A549 (cell line): ENCODE results near the gene GBF1. TPM values are rescaled to one million over a fixed set of nuclear protein-coding genes. Genes with fewer than 3 reads are reported as not detected.

ENCODE experiments used
- ATAC-seq, 2 experiments: fragments of 200-7000 bp in 1 of 2; fragments of >200 bp in 1 of 2; cut with Nextera tagmentation in 1 of 2; cut with Tn5 transposase in 1 of 2; 3 replicates each; pipeline versions ENCODE4 v1.8.0 to v1.9.1; 2018 to 2020; ENCODE audit warnings: mild to moderate bottlenecking in 1 of 2, moderate library complexity in 1 of 2
- CTCF ChIA-PET: fragments of 300-600 bp; sonication (Branson Sonifier 250); formaldehyde crosslinking; extraction: SDS; loops from one replicate; lab custom pipeline; 2021; ENCODE audit warnings: antibody characterized with exemption, inconsistent platforms; lab: Yijun Ruan, JAX
- POLR2A ChIA-PET: fragments of 350-600 bp; formaldehyde crosslinking; extraction: SDS; loops from one replicate; lab custom pipeline; 2021; ENCODE audit warnings: antibody characterized with exemption, inconsistent platforms; lab: Yijun Ruan, JAX
- DNase-seq, 2 experiments: peaks; one replicate each; pipeline versions ENCODE4 v3.0.0 to v3.0.0-alpha.2; 2011 to 2016; ENCODE audit warnings: low read depth in 1 of 2, low spot score in 1 of 2
- FAIRE-seq: peaks from 2 replicates; lab custom pipeline; 2011; peaks lifted over from hg19 to GRCh38; lab: Jason Lieb, UNC
- H3K27ac ChIP-seq, 2 experiments: fragments of >200 bp; sonication (Bioruptor Twin); formaldehyde crosslinking; 3 replicates each; pipeline ENCODE4 v1.5.1; 2016 to 2017
- H3K4me1 ChIP-seq: fragments of >200 bp; sonication (Bioruptor Twin); formaldehyde crosslinking; 3 replicates; pipeline ENCODE4 v1.6.1; 2016
- H3K4me2 ChIP-seq: fragments of >200 bp; sonication (Bioruptor Twin); formaldehyde crosslinking; 3 replicates; pipeline ENCODE4 v1.6.1; 2016
- H3K4me3 ChIP-seq: fragments of >200 bp; sonication (Bioruptor Twin); formaldehyde crosslinking; 3 replicates; pipeline ENCODE4 v1.5.1; 2016
- H3K9me3 ChIP-seq: fragments of >200 bp; sonication (Bioruptor Twin); formaldehyde crosslinking; 3 replicates; pipeline ENCODE4 v1.6.1; 2016
- CBX8 ChIP-seq: fragments of 200-600 bp; sonication (generic); IDR thresholded peaks from 2 replicates; pipeline ENCODE4 v1.6.1; 2016
- CHD2 ChIP-seq: fragments of 150-350 bp; IDR thresholded peaks from 2 replicates; pipeline ENCODE4 v1.6.1; 2014; ENCODE audit warnings: low read length; ENCODE audit not compliant: partially characterized antibody
- EHF ChIP-seq: fragments of 250-450 bp; sonication (Bioruptor Pico); IDR thresholded peaks from 2 replicates; pipeline ENCODE4 v1.5.0; 2020; ENCODE audit warnings: mild to moderate bottlenecking
- ESRRA ChIP-seq: fragments of 150-350 bp; IDR thresholded peaks from 2 replicates; pipeline ENCODE4 v1.6.1; 2014; ENCODE audit warnings: mild to moderate bottlenecking, low read length, borderline replicate concordance
- FOSB ChIP-seq: fragments of 250-450 bp; sonication (Bioruptor Pico); IDR thresholded peaks from 2 replicates; pipeline ENCODE4 v1.5.0; 2020; ENCODE audit warnings: mild to moderate bottlenecking, moderate library complexity
- FOSL2 ChIP-seq, 2 experiments: fragments of 450-650 bp in 1 of 2; fragments of >200 bp in 1 of 2; sonication (Bioruptor Twin) in 1 of 2; formaldehyde crosslinking; IDR thresholded peaks; 2 replicates each; pipeline versions ENCODE4 v1.5.0 to v1.6.1; 2016 to 2020; ENCODE audit warnings: mild to moderate bottlenecking in 1 of 2, moderate library complexity in 1 of 2
- FOXS1 ChIP-seq: fragments of 250-450 bp; sonication (Bioruptor Pico); IDR thresholded peaks from 2 replicates; pipeline ENCODE4 v1.5.0; 2020; ENCODE audit warnings: mild to moderate bottlenecking, moderate library complexity
- HDAC2 ChIP-seq: fragments of 200-600 bp; sonication (generic); IDR thresholded peaks from 2 replicates; pipeline ENCODE4 v1.6.1; 2016
- HEYL ChIP-seq: fragments of 250-450 bp; sonication (Bioruptor Pico); IDR thresholded peaks from 2 replicates; pipeline ENCODE4 v1.8.0; 2021; ENCODE audit warnings: mild to moderate bottlenecking, moderate library complexity
- HOXA7 ChIP-seq: fragments of 250-450 bp; sonication (Bioruptor Pico); IDR thresholded peaks from 2 replicates; pipeline ENCODE4 v1.5.0; 2020; ENCODE audit warnings: mild to moderate bottlenecking, moderate library complexity
- HOXB13 ChIP-seq: fragments of 250-450 bp; sonication (Bioruptor Pico); IDR thresholded peaks from 2 replicates; pipeline ENCODE4 v1.5.0; 2020; ENCODE audit warnings: low read depth, mild to moderate bottlenecking, moderate library complexity
- HOXB5 ChIP-seq: fragments of 250-450 bp; sonication (Bioruptor Pico); IDR thresholded peaks from 2 replicates; pipeline ENCODE4 v1.5.0; 2020; ENCODE audit warnings: mild to moderate bottlenecking, moderate library complexity
- JUN ChIP-seq, 2 experiments: fragments of >200 bp; sonication (Bioruptor Twin); formaldehyde crosslinking; IDR thresholded peaks; 2 replicates in 1 of 2; 3 replicates in 1 of 2; pipeline ENCODE4 v1.6.1; 2016 to 2017
- KDM1A ChIP-seq: fragments of 200-600 bp; sonication (generic); IDR thresholded peaks from 2 replicates; pipeline ENCODE4 v1.6.1; 2016; ENCODE audit warnings: low read depth, mild to moderate bottlenecking
- KDM5A ChIP-seq: fragments of 200-600 bp; sonication (generic); IDR thresholded peaks from 2 replicates; pipeline ENCODE4 v1.6.1; 2016; ENCODE audit warnings: antibody characterized with exemption, mild to moderate bottlenecking
- MAFK ChIP-seq: fragments of 450-650 bp; IDR thresholded peaks from 2 replicates; pipeline ENCODE4 v1.6.1; 2014; ENCODE audit not compliant: partially characterized antibody
- MAZ ChIP-seq: fragments of 150-350 bp; IDR thresholded peaks from 2 replicates; pipeline ENCODE4 v1.6.1; 2014; ENCODE audit warnings: antibody characterized with exemption, low read depth, low read length, borderline replicate concordance
- NR3C1 ChIP-seq: fragments of >200 bp; sonication (Bioruptor Twin); formaldehyde crosslinking; IDR thresholded peaks from 3 replicates; pipeline ENCODE4 v1.6.1; 2017
- PHF8 ChIP-seq: fragments of 200-600 bp; sonication (generic); IDR thresholded peaks from 2 replicates; pipeline ENCODE4 v1.6.1; 2016; ENCODE audit warnings: low read depth, mild to moderate bottlenecking, antibody characterized with exemption, moderate library complexity, borderline replicate concordance
- POLR2AphosphoS2 ChIP-seq: conservative IDR thresholded peaks from 2 replicates; pipeline ENCODE4 v1.6.1; 2012; ENCODE audit warnings: low read length, improper control_type of control experiment, inconsistent platforms
- RFX5 ChIP-seq: fragments of 450-650 bp; IDR thresholded peaks from 2 replicates; pipeline ENCODE4 v1.7.1; 2014; ENCODE audit warnings: antibody characterized with exemption, mild to moderate bottlenecking, moderate library complexity
- SMC3 ChIP-seq: fragments of >200 bp; sonication (Bioruptor Twin); formaldehyde crosslinking; IDR thresholded peaks from 3 replicates; pipeline ENCODE4 v1.6.1; 2018; ENCODE audit warnings: inconsistent platforms
- SREBF2 ChIP-seq: fragments of 450-650 bp; IDR thresholded peaks from 2 replicates; pipeline ENCODE4 v1.6.1; 2014; ENCODE audit warnings: mild to moderate bottlenecking, moderate library complexity
- TFCP2L1 ChIP-seq: fragments of 250-450 bp; sonication (Bioruptor Pico); IDR thresholded peaks from 2 replicates; pipeline ENCODE4 v1.5.0; 2021; ENCODE audit warnings: mild to moderate bottlenecking
- ZNF302 ChIP-seq: fragments of 250-450 bp; sonication (Bioruptor Pico); IDR thresholded peaks from 2 replicates; pipeline ENCODE4 v1.9.0; 2021; ENCODE audit warnings: inconsistent platforms, mild to moderate bottlenecking, moderate library complexity
- WGBS: methylation state at CpG from one replicate; pipeline ENCODE4 v1.1.6; 2017; ENCODE audit errors: missing lambda C conversion rate; 5-methylcytosine and 5-hydroxymethylcytosine counted together
- polyA plus RNA-seq, 4 experiments: library from polyadenylated mRNA; depleted of rRNA in 3 of 4; stranded (reverse); fragments of >200 nt; fragmentation: RNase III in 1 of 4; extraction: RNeasy Plus Mini Kit Qiagen cat#74134 plus additional on column Dnase treatment in 1 of 4; gene quantifications; 2 replicates in 3 of 4; 3 replicates in 1 of 4; pipeline ENCODE4 v1.2.3, GENCODE V29; 2011 to 2017
- TF ChIP-seq, protein P1 (sequence below): IDR thresholded peaks from 2 replicates; pipeline ENCODE4 v1.6.1; 2012
- TF ChIP-seq, protein P2 (sequence below): fragments of 250-450 bp; sonication (Bioruptor Pico); IDR thresholded peaks from 2 replicates; pipeline ENCODE4 v1.5.0; 2020; ENCODE audit warnings: low read depth, mild to moderate bottlenecking, moderate library complexity
- TF ChIP-seq, protein P3 (sequence below): IDR thresholded peaks from 2 replicates; pipeline ENCODE4 v1.6.1; 2012; ENCODE audit warnings: low read depth, borderline replicate concordance
- TF ChIP-seq, protein P4 (sequence below): fragments of >200 bp; sonication (Bioruptor Twin); formaldehyde crosslinking; IDR thresholded peaks from 3 replicates; pipeline ENCODE4 v1.5.1; 2016
- TF ChIP-seq, protein P5 (sequence below): fragments of >200 bp; sonication (Bioruptor Twin); formaldehyde crosslinking; IDR thresholded peaks from 2 replicates; pipeline ENCODE4 v1.6.1; 2016

The GBF1 gene
- polyA plus RNA-seq, 2 of the 4 experiments (the other 2 are of a cell fraction): 20.4 to 21.3 TPM

DNA sequence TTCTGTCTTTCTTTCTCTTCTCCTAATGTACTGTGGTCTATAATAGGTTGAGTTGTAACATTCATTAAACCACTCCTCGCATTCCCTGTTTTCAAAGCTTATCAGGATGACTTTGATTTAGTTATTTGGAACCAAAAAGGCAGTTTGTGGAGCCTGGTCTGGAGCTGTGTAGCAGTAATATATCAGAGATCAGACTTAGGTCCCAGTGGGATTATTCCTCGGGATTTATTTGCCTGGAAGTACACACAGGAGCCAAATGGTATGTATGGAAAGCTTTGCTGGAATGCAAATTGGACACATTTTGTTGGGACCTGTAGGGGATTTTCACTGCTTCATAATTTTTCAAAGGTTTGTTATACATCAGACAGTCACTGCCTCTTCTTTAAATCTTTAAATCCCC, 40.9 kb downstream of the GBF1 start:
- no peak overlapping the region for H3K4me2 ChIP-seq
- no peak for TF ChIP-seq CBX8
- TF ChIP-seq, protein P1, sequence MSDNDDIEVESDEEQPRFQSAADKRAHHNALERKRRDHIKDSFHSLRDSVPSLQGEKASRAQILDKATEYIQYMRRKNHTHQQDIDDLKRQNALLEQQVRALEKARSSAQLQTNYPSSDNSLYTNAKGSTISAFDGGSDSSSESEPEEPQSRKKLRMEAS: no peak
- no peak for TF ChIP-seq MAFK
- no peak for TF ChIP-seq ESRRA
- no peak for TF ChIP-seq HOXB13 (CRISPR knock-in tag)
- no peak for TF ChIP-seq SREBF2
- TF ChIP-seq FOXS1: no peak
- no peak for TF ChIP-seq KDM5A
- no peak for TF ChIP-seq NR3C1
- no peak for TF ChIP-seq FOSB (CRISPR knock-in tag)
- TF ChIP-seq, all 56 proteins: peak for 0
- FAIRE-seq (no peak), ATAC-seq (no peak), DNase-seq (no peak)
- H3K9me3 ChIP-seq: no peaks in the 10 kb centered on the region
- no peak overlapping the region for H3K27ac ChIP-seq
- H3K4me1 ChIP-seq: no peaks in the 10 kb centered on the region
- POLR2A ChIA-PET: no interaction called here
- no peak overlapping the region for H3K4me3 ChIP-seq
- CTCF ChIA-PET: interaction anchor here (0.6 to 2.8 kb wide), 6 partner anchors 11 to 276 kb away, joined by 3 to 8 read pairs (median 4); partner anchors contain the start of gene PITX3
- WGBS: 80% methylated on average over 2 of the region's 2 CpGs

DNA sequence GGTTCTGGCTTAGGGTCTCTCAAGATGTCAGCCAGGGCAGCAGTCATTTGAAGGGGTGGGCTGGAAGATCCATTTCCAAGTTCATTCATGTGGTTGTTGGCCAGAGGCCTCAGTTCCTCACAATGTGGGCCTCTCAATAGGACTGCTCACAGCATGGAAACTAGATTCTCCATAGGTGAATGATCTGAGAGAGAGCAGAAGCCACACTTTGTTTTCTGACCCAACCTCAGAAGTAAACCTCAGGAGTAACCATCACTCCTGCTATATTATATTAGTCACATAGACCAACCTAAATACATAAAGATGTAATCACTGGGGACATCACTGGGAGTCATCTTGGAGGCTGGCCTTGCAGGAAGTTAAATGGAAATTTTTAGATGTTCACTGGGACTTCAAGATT, 42.2 kb downstream of the GBF1 start:
- no peak overlapping the region for H3K27ac ChIP-seq
- no peaks in the 10 kb centered on the region for H3K9me3 ChIP-seq
- no peak overlapping the region for H3K4me3 ChIP-seq
- ChIA-PET POLR2A (no interaction called here), CTCF (interaction anchor here (1.0 to 2.8 kb wide), 2 partner anchors 9 to 57 kb away, joined by 3 to 8 read pairs; no protein-coding TSS in a partner anchor)
- H3K4me2 ChIP-seq: no peak overlapping the region
- ATAC-seq (no peak), FAIRE-seq (no peak), DNase-seq (no peak)
- H3K4me1 ChIP-seq: no peaks in the 10 kb centered on the region
- no peak for TF ChIP-seq FOSB (CRISPR knock-in tag)
- no peak for TF ChIP-seq EHF (CRISPR knock-in tag)
- TF ChIP-seq SMC3: no peak
- no peak for TF ChIP-seq MAZ
- no peak for TF ChIP-seq POLR2AphosphoS2
- no peak for TF ChIP-seq HDAC2
- no peak for TF ChIP-seq PHF8
- TF ChIP-seq ESRRA: no peak
- no peak for TF ChIP-seq KDM1A
- no peak for TF ChIP-seq MAFK

DNA sequence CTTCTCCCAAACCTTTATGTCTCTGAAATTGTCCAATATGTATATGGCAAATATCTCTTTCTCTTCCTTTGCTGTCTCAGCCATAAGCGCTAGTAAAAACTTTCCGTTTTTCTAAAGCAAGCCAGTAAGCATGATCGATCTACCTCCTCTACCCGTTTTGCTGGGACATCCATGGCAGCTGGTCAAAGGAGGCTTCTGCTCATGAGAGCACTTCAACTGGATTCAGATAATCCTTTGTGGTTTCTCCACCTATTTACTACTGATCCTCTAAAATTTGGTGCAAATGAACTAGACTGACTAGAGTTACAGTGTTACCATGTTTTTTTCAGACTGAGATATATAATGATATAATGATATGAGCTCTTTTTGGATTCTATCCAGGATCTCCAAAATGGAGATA, 42.7 kb downstream of the GBF1 start:
- Histone ChIP-seq H3K4me2 (no peak overlapping the region), H3K27ac (no peak overlapping the region), H3K4me3 (no peak overlapping the region), H3K9me3 (no peaks in the 10 kb centered on the region), H3K4me1 (no peaks in the 10 kb centered on the region)
- WGBS: 98% methylated on average over 4 of the region's 4 CpGs
- POLR2A ChIA-PET: no interaction called here
- CTCF ChIA-PET: interaction anchor here (1.0 to 2.8 kb wide), 3 partner anchors 9 to 58 kb away, joined by 3 to 8 read pairs (median 3); no protein-coding TSS in a partner anchor
- no peak for DNase-seq
- FAIRE-seq: no peak
- no peak for ATAC-seq
- TF ChIP-seq, protein P2, sequence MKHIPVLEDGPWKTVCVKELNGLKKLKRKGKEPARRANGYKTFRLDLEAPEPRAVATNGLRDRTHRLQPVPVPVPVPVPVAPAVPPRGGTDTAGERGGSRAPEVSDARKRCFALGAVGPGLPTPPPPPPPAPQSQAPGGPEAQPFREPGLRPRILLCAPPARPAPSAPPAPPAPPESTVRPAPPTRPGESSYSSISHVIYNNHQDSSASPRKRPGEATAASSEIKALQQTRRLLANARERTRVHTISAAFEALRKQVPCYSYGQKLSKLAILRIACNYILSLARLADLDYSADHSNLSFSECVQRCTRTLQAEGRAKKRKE: no peak
- no peak for TF ChIP-seq ZNF302 (CRISPR knock-in tag)
- TF ChIP-seq ESRRA: no peak
- no peak for TF ChIP-seq JUN (IDR thresholded peaks at IDR 0.05)
- no peak for TF ChIP-seq MAFK
- TF ChIP-seq, protein P3, sequence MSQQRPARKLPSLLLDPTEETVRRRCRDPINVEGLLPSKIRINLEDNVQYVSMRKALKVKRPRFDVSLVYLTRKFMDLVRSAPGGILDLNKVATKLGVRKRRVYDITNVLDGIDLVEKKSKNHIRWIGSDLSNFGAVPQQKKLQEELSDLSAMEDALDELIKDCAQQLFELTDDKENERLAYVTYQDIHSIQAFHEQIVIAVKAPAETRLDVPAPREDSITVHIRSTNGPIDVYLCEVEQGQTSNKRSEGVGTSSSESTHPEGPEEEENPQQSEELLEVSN: no peak
- TF ChIP-seq, protein P4, sequence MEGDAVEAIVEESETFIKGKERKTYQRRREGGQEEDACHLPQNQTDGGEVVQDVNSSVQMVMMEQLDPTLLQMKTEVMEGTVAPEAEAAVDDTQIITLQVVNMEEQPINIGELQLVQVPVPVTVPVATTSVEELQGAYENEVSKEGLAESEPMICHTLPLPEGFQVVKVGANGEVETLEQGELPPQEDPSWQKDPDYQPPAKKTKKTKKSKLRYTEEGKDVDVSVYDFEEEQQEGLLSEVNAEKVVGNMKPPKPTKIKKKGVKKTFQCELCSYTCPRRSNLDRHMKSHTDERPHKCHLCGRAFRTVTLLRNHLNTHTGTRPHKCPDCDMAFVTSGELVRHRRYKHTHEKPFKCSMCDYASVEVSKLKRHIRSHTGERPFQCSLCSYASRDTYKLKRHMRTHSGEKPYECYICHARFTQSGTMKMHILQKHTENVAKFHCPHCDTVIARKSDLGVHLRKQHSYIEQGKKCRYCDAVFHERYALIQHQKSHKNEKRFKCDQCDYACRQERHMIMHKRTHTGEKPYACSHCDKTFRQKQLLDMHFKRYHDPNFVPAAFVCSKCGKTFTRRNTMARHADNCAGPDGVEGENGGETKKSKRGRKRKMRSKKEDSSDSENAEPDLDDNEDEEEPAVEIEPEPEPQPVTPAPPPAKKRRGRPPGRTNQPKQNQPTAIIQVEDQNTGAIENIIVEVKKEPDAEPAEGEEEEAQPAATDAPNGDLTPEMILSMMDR: no peak
- TF ChIP-seq, protein P5, sequence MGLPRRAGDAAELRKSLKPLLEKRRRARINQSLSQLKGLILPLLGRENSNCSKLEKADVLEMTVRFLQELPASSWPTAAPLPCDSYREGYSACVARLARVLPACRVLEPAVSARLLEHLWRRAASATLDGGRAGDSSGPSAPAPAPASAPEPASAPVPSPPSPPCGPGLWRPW: no peak
- TF ChIP-seq HOXB5 (CRISPR knock-in tag): no peak
- no peak for TF ChIP-seq TFCP2L1
- no peak for TF ChIP-seq RFX5
- no peak for TF ChIP-seq CHD2
- no peak for TF ChIP-seq HEYL (CRISPR knock-in tag)
- no peak for TF ChIP-seq HDAC2
- TF ChIP-seq HOXA7 (CRISPR knock-in tag): no peak
- no peak for TF ChIP-seq EHF (CRISPR knock-in tag)
- no peak for TF ChIP-seq FOSL2 (IDR thresholded peaks at IDR 0.05)
- no peak for TF ChIP-seq FOSL2 (CRISPR knock-in tag; IDR thresholded peaks at IDR 0.05)
